Measurements from ENCODE around the gene TEP1. TPM values are rescaled to one million over a fixed set of nuclear protein-coding genes. Genes with fewer than 3 reads are reported as not detected.

Gene TEP1
- total RNA-seq, 2 donors from 2014 or later: 43.3 to 69.8 TPM

GRCh38 chr14:20438664-20439063, 25.4 kb upstream of the TEP1 start:
- DNase-seq (ENCODE audit: low spot score in 2 of 2) (no peak), ATAC-seq (no peak)
- Mint-ChIP-seq H3K27ac (no peak overlapping the region), H3K36me3 (peaks cover 0 to 6% of the 10 kb centered on the region in 2 donors), H3K9me3 (no peaks in the 10 kb centered on the region)

- H3K9me3 Mint-ChIP-seq: no peaks in the 10 kb centered on the region
Measured at GRCh38 chr14:20436363-20436755, 23.1 kb upstream of the TEP1 start.

DNA sequence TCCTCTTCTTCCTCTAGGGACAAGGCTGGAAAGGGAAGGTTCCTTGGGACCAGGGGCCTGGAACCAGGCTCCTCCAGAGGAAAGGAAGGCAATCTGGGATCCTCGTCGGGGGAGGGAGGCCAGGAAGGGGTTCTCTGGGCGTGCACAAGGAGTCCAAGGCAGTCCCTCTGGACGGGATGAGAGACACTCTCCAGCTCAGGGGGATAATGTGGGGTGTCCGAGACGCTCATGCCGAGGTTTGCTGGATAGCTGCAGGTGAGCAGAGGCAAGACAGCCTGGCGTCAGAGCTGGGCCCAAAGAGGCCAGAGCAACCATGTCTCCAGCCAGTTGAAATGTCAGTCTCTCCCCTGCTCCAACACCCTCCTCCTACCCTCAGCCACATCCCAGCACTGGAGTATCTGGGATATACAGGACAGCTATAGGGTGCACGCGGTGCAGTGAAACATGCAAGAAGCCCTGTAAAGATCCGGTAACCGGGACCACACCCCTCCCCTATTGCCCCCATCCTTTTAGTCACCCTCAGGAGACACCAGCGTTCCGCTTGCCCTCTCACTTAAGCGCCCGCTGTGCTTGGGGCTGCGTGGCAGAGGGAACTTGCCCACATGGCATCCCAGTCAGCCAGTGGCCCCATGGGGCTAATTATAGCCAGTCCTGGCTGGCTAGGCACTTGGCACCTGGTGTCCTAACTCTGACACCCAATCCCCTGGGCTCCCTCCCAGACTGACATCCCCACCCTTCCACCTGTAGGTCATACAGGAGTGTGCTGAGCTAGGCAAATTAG, 22.5 kb upstream of the TEP1 start, which contains the start of gene KLHL33:
Gene KLHL33, minus strand, starts transcription at position 585 of the 781 bp plus-strand sequence. Its CDS starts 355 bp downstream, at position 230.
- H3K36me3 Mint-ChIP-seq: no peaks in the 10 kb centered on the region
- no peak within 1 kb of the TSS for H3K27ac Mint-ChIP-seq
- no peaks in the 10 kb centered on the region for H3K9me3 Mint-ChIP-seq
- no peak for DNase-seq (ENCODE audit: low spot score in 2 of 2)
- ATAC-seq: no peak

More at GRCh38 chr14:20436363-20436755, 23.1 kb upstream of the TEP1 start:
- ATAC-seq: no peak
- DNase-seq (ENCODE audit: low spot score in 2 of 2): no peak
- Mint-ChIP-seq H3K36me3 (no peaks in the 10 kb centered on the region), H3K27ac (no peak overlapping the region)

GRCh38 chr14:20434701-20435581, 21.6 kb upstream of the TEP1 start:
- DNase-seq (ENCODE audit: low spot score in 2 of 2) (no peak), ATAC-seq (no peak)
- H3K36me3 Mint-ChIP-seq: no peaks in the 10 kb centered on the region
- no peaks in the 10 kb centered on the region for H3K9me3 Mint-ChIP-seq
- H3K27ac Mint-ChIP-seq: no peak overlapping the region

GRCh38 chr14:20429801-20430669, 16.7 kb upstream of the TEP1 start:
- no peak for DNase-seq (ENCODE audit: low spot score in 2 of 2)
- Mint-ChIP-seq H3K9me3 (no peaks in the 10 kb centered on the region), H3K36me3 (no peaks in the 10 kb centered on the region), H3K27ac (peak overlapping the region; percentile 50)
- no peak for ATAC-seq

DNA sequence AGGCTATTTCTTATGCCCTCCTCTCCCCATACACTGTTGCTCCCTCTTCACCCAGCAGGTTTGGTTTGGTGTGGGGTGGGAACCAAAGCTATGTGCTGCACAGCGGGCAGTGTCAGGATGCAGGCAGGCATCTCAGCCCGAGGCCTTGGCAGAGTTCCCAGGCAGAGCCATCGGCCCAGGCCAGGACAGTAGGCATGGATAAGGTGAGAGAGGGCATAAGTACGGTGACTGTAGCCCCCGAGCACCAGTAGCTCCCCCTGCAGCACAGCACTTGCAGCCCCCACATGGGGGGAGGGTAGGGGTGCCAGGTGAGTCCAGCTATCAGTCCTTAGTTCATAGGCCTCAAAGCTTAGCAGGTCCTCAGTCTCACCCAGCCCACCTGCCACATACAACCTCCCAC, 15.5 kb upstream of the TEP1 start:
- no peaks in the 10 kb centered on the region for H3K36me3 Mint-ChIP-seq
- DNase-seq (ENCODE audit: low spot score in 2 of 2) (no peak), ATAC-seq (no peak)
- no peaks in the 10 kb centered on the region for H3K9me3 Mint-ChIP-seq
- H3K27ac Mint-ChIP-seq: peak overlapping the region in 1 of 2 donors; percentile 79

- DNase-seq (ENCODE audit: low spot score in 2 of 2): peak in 1 of 2 donors; percentile 58
- Mint-ChIP-seq H3K27ac (peak overlapping the region; percentile 69 to 79), H3K36me3 (no peaks in the 10 kb centered on the region), H3K9me3 (no peaks in the 10 kb centered on the region)
- no peak for ATAC-seq
Measured at GRCh38 chr14:20428010-20428365, 14.7 kb upstream of the TEP1 start.

GRCh38 chr14:20427231-20428009, 14.1 kb upstream of the TEP1 start:
- H3K9me3 Mint-ChIP-seq: no peaks in the 10 kb centered on the region
- peak overlapping the region; percentile 69 to 79 for H3K27ac Mint-ChIP-seq
- H3K36me3 Mint-ChIP-seq: no peaks in the 10 kb centered on the region
- DNase-seq (ENCODE audit: low spot score in 2 of 2): no peak
- peak; percentile 79 to 82 for ATAC-seq

GRCh38 chr14:20424851-20425250, 11.6 kb upstream of the TEP1 start:
- no peak for DNase-seq (ENCODE audit: low spot score in 2 of 2)
- no peak for ATAC-seq
- no peaks in the 10 kb centered on the region for H3K36me3 Mint-ChIP-seq

GRCh38 chr14:20422886-20423285, 9.6 kb upstream of the TEP1 start:
- DNase-seq (ENCODE audit: low spot score in 2 of 2) (no peak), ATAC-seq (no peak)
- H3K27ac Mint-ChIP-seq: no peak overlapping the region
- H3K36me3 Mint-ChIP-seq: no peaks in the 10 kb centered on the region
- no peaks in the 10 kb centered on the region for H3K9me3 Mint-ChIP-seq

More at GRCh38 chr14:20424851-20425250, 11.6 kb upstream of the TEP1 start:
- Mint-ChIP-seq H3K27ac (no peak overlapping the region), H3K9me3 (no peaks in the 10 kb centered on the region)

- Mint-ChIP-seq H3K9me3 (no peaks in the 10 kb centered on the region), H3K36me3 (no peaks in the 10 kb centered on the region), H3K27ac (no peak overlapping the region)
- DNase-seq (ENCODE audit: low spot score in 2 of 2): no peak
- ATAC-seq: no peak
Measured at GRCh38 chr14:20421267-20421666, 8.0 kb upstream of the TEP1 start.

DNA sequence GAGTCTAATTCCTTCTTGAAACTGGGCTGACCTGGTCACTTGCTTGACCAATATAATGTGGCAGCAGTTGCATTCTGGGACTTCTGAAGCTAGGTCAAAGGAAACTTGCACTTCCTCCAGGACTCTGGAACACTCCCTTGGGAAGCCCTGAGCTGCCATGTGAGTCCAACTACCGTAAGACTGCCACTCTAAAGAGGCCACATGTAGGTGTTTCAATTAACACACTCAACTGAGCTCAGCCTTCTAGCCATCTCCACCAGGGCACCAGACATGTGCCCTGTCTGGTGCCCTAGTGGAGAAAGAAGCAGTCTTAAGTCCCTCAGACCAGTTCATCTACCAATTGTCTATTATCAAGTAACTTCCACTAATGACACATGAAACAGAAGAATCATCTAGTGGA, 6.1 kb upstream of the TEP1 start:
- ATAC-seq (no peak), DNase-seq (ENCODE audit: low spot score in 2 of 2) (no peak)
- Mint-ChIP-seq H3K27ac (peak overlapping the region in 1 of 2 donors; percentile 59), H3K9me3 (no peaks in the 10 kb centered on the region), H3K36me3 (no peaks in the 10 kb centered on the region)

- DNase-seq (ENCODE audit: low spot score in 2 of 2): no peak
- Mint-ChIP-seq H3K27ac (no peak overlapping the region), H3K36me3 (peaks cover 0 to 4% of the 10 kb centered on the region in 2 donors), H3K9me3 (no peaks in the 10 kb centered on the region)
- no peak for ATAC-seq
Measured at GRCh38 chr14:20418501-20418909, 5.2 kb upstream of the TEP1 start.

GRCh38 chr14:20417250-20418186, 4.2 kb upstream of the TEP1 start:
- Mint-ChIP-seq H3K36me3 (peaks cover 0 to 13% of the 10 kb centered on the region in 2 donors), H3K27ac (no peak overlapping the region), H3K9me3 (no peaks in the 10 kb centered on the region)
- no peak for ATAC-seq
- no peak for DNase-seq (ENCODE audit: low spot score in 2 of 2)

DNA sequence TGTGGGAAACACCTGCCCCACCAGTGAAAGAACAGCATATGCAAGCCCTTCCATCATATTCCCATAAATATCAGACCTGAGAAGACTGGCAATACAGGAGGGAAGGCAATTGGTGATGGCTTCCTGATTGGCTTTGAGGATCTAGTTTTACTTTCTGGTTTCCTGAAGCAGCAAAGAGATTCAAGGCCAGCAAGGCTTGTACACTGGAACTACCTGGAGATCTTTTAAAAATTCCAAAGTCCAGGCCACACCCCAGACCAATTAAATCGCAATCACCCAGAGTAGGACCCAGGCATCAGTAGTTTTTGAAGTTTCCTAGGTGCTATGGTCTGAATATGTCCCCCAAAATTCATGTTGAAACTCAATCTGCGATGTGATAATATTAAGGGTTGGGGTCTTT, 2.9 kb upstream of the TEP1 start:
- ATAC-seq (no peak), DNase-seq (ENCODE audit: low spot score in 2 of 2) (no peak)
- peak overlapping the region in 1 of 2 donors; percentile 60 for H3K27ac Mint-ChIP-seq
- H3K9me3 Mint-ChIP-seq: no peaks in the 10 kb centered on the region
- H3K36me3 Mint-ChIP-seq: peaks cover 0 to 13% of the 10 kb centered on the region in 2 donors
